HEK293 (cell line): ENCODE data around the gene EBF3.

Experiments used
- KLF1 ChIP-seq: fragments of 450-650 bp; formaldehyde crosslinking; IDR thresholded peaks from 2 replicates; pipeline ENCODE4 v1.5.1; 2016; ENCODE audit warnings: missing biosample characterization, missing genetic modification characterization
- ZNF623 ChIP-seq: fragments of 450-650 bp; formaldehyde crosslinking; IDR thresholded peaks from 2 replicates; pipeline ENCODE4 v1.5.1; 2016; ENCODE audit warnings: missing biosample characterization, missing genetic modification characterization
- TF ChIP-seq, protein P1 (sequence below): fragments of 450-650 bp; formaldehyde crosslinking; IDR thresholded peaks from 2 replicates; pipeline ENCODE4 v1.5.1; 2016; ENCODE audit warnings: missing biosample characterization, missing genetic modification characterization, low read depth

DNA sequence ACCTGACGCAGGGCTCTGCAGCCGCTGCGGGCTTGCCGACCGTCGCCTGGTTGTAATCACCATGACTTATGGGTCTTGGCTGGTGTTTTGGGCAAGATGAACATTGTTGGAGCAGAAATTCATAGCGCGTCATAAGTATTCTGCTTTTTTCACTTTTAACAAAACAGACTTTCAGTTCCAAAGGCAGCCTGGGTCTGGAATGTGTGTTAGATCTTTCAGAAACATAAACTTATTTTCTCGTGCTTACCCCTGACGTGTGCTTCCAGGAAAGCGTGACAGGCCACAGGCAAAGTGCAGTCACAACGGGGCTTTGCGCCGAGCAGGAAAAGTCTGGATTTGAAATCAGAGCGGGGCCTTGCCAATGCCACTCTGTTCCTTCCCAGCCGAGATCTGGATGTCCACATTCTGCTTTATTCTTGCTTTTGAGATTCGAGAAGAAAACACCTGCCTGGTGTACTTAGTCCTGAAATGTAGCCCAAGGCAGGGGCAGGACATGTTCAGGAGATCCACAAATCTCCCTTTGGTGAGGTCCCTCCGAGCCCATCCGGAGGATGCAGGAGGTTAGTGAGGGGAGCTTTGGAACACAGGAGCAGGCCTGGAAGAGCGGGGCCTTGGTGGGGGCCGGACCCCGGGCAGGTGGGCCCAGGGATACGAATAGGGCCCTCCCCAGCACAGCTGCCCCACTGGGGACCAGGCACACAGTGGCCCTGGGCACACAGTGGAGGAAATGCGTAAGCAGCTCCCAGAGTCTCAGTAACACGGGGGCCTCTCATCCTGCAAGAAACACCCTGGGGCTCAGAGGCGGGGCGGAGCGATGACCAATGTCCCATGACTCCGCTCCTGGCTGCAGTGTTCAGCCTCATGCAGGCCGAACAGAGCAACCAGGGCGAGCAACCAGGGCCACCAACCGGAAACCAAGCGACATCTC is 49.5 kb upstream of the EBF3 start:
- TF ChIP-seq ZNF623 (tag by site-specific recombination) (no peak), KLF1 (no peak)
- TF ChIP-seq, protein P1, sequence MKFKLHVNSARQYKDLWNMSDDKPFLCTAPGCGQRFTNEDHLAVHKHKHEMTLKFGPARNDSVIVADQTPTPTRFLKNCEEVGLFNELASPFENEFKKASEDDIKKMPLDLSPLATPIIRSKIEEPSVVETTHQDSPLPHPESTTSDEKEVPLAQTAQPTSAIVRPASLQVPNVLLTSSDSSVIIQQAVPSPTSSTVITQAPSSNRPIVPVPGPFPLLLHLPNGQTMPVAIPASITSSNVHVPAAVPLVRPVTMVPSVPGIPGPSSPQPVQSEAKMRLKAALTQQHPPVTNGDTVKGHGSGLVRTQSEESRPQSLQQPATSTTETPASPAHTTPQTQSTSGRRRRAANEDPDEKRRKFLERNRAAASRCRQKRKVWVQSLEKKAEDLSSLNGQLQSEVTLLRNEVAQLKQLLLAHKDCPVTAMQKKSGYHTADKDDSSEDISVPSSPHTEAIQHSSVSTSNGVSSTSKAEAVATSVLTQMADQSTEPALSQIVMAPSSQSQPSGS, result no peak
